ENCODE results near the gene TGIF2.

The TGIF2 gene

DNA sequence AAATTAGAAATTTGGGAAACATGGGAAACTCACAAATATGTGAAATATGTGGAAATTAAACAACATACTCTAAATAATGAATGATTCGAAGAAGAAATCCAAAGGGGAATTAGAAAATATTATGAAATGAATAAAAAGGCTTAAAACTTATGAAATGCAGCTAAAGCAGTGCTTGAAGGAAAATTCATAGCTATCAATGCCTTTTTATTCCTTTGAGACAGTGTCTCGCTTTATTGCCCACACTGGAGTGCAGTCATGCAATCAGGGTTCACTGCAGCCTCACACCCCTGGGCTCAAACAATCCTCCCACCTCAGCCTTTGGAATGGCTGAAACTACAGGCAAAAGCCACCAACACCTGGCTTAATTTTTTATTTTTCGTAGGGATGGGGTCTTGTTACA, 7.9 kb upstream of the TGIF2 start:
- Histone ChIP-seq H3K36me3 (ENCODE audit: control insufficient read depth, insufficient read depth, low read length) (no peaks in the 10 kb centered on the region), H3K27ac (ENCODE audit: low read length) (no peak overlapping the region), H3K4me3 (ENCODE audit: low read length) (no peak overlapping the region), H3K4me1 (ENCODE audit: control insufficient read depth, insufficient read depth, low read length) (peaks cover 2% of the 10 kb centered on the region; the same call in 1 of the 2 replicates), H3K27me3 (ENCODE audit: control insufficient read depth, insufficient read depth, low read length) (no peaks in the 10 kb centered on the region), H3K9me3 (ENCODE audit: control insufficient read depth, insufficient read depth, low read length) (no peaks in the 10 kb centered on the region; the same call in 1 of the 2 replicates)
- DNase-seq (ENCODE audit: low read depth, low spot score) = no peak
- WGBS (ENCODE audit: insufficient coverage, insufficient read length) = no CpG with 5 or more reads among the region's 3 CpGs

DNA sequence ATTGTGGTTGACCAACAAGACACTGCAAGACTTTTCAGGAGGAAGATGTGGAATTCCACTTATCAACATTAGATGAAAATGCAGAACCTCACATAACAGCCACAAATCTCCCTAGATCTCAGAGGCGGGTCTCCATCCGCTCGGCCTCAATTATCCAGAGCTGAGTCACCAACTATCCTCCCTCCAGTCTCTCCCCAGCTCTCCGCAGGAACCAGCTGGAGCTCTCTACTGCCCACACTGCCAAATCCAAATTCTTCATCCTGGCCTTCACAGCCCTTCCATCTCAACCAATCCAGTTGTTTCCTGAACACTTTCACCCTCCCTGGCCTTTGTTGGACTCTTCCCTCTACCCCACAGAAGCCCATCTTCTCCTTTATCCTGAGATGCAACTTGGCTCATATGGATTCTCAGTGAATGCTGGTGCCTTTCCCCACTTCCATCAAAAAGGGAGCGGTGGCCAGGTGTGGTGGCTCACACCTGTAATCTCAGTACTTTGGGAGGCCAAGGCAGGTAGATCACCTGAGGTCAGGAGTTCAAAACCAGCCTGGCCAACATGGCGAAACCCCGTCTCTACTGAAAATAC, 3.5 kb upstream of the TGIF2 start:
- H3K27ac ChIP-seq (ENCODE audit: low read length) = no peak overlapping the region
- WGBS (ENCODE audit: insufficient coverage, insufficient read length) = no CpG with 5 or more reads among the region's 7 CpGs
- H3K4me3 ChIP-seq (ENCODE audit: low read length) = no peak overlapping the region
- no peaks in the 10 kb centered on the region; the same call in 1 of the 2 replicates for H3K9me3 ChIP-seq (ENCODE audit: control insufficient read depth, insufficient read depth, low read length)
- no peaks in the 10 kb centered on the region for H3K4me1 ChIP-seq (ENCODE audit: control insufficient read depth, insufficient read depth, low read length)
- DNase-seq (ENCODE audit: low read depth, low spot score) = no peak
- H3K36me3 ChIP-seq (ENCODE audit: control insufficient read depth, insufficient read depth, low read length) = no peaks in the 10 kb centered on the region
- no peaks in the 10 kb centered on the region for H3K27me3 ChIP-seq (ENCODE audit: control insufficient read depth, insufficient read depth, low read length)

DNA sequence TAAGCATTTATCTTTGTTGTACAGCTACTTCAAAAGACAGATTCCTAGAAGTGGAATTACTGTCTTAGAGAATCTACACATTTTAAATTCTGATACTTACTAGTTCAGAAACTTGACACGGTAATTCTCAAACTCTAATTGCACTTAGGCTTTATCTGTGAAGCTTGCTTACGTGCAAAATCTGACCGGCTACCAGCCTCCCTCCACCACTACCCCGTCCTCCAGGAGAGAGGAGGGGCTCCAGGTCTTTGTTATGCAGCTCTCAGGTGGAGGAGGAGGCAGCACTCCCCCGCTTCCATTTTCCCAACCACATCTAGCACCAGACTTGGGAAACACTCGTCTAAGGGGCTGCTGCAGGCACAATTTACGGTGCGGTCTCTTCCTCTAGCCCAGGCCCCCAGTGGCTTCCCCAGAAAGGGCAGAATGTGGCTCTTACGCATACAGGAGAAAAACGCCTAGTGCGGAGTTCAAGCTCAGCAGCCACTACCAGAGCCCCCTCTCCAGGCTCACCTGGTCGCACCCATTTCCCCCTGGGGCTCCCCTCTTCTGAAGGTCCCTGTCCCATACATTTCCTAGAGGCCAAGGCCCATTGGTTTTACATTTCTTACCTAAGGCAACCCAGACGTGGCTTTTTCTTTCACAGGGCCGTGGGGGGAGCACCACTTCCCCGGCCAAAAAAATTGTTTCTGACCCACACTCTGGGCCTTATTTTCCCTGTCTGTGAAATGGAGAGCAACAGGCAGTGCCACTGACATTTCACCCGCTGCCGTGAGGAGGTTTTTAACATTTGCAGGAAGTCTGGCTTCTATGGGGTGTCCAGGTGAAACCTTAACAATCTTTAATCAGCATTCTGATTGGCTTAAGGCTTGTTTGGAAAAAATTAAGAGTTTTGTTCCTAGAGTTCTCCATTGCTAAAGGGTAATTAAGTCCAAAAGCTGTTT, 1.6 kb upstream of the TGIF2 start:
- H3K36me3 ChIP-seq (ENCODE audit: control insufficient read depth, insufficient read depth, low read length) = no peaks in the 10 kb centered on the region
- peak overlapping the region; percentile 6; the same call in 1 of the 2 replicates for H3K4me3 ChIP-seq (ENCODE audit: low read length)
- no peak for DNase-seq (ENCODE audit: low read depth, low spot score)
- H3K27ac ChIP-seq (ENCODE audit: low read length) = peak overlapping the region; percentile 34
- H3K4me1 ChIP-seq (ENCODE audit: control insufficient read depth, insufficient read depth, low read length) = peaks cover 2% of the 10 kb centered on the region
- no peaks in the 10 kb centered on the region for H3K9me3 ChIP-seq (ENCODE audit: control insufficient read depth, insufficient read depth, low read length)
- no peaks in the 10 kb centered on the region for H3K27me3 ChIP-seq (ENCODE audit: control insufficient read depth, insufficient read depth, low read length)
- no CpG with 5 or more reads among the region's 17 CpGs for WGBS (ENCODE audit: insufficient coverage, insufficient read length)

DNA sequence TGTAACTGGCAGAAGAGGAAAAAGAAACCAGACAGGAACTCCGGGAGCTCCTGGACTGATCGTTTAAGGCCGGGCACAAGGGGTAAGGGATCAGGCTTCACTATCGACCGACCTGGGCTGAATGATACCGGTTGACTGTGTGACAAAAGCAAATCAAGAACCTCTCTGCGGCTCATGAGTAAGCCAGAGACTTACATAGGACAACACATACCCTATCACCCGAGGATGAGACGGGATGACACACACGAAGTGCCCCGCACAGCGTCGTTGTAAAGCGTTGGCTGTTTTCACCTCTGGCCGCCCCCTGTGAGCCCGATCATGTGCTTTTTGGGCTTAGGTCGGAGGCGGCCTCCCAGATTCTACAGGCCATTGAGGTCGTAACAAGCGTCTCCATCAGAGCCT, 695 bp upstream of the TGIF2 start:
- no peak for DNase-seq (ENCODE audit: low read depth, low spot score)
- Histone ChIP-seq H3K27me3 (ENCODE audit: control insufficient read depth, insufficient read depth, low read length) (no peaks in the 10 kb centered on the region), H3K4me1 (ENCODE audit: control insufficient read depth, insufficient read depth, low read length) (peaks cover 2% of the 10 kb centered on the region), H3K9me3 (ENCODE audit: control insufficient read depth, insufficient read depth, low read length) (no peaks in the 10 kb centered on the region), H3K27ac (ENCODE audit: low read length) (no peak overlapping the region), H3K4me3 (ENCODE audit: low read length) (peak overlapping the region; percentile 31; the same call in 1 of the 2 replicates), H3K36me3 (ENCODE audit: control insufficient read depth, insufficient read depth, low read length) (no peaks in the 10 kb centered on the region)
- WGBS (ENCODE audit: insufficient coverage, insufficient read length) = no CpG with 5 or more reads among the region's 20 CpGs

DNA sequence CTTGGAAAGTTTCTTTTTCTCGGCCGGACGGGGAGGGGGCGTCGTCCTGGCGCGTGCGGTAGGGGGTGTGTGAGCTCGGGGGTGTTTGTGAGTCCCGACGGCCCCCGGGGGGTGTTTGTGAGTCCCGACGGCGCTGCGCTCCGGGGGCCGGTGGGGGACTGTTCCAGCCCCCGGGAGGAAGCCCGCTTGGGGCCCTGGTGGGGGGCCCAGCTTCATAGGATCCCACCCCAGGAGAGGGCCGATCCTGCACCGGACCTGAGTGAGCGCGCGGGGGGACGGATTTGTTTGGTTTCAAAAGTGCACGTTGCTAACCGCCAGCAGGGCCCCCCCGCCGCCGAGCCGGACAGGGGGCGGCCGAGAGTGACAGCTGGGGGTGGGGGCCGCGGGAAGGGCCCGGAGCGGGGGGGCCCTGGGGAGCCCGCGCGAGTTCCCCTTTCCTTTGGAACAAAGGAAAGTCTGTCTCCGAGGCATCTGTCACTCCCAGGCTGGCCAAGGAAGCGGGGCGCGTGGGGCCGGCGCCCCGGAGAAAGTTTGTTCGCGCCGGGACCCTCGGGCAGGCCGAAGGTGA, 485 bp downstream of the TGIF2 start:
- Histone ChIP-seq H3K36me3 (ENCODE audit: control insufficient read depth, insufficient read depth, low read length) (peaks cover 4% of the 10 kb centered on the region; the same call in 1 of the 2 replicates), H3K27ac (ENCODE audit: low read length) (no peak overlapping the region), H3K4me3 (ENCODE audit: low read length) (peak overlapping the region; percentile 90), H3K4me1 (ENCODE audit: control insufficient read depth, insufficient read depth, low read length) (peaks cover 2% of the 10 kb centered on the region), H3K9me3 (ENCODE audit: control insufficient read depth, insufficient read depth, low read length) (no peaks in the 10 kb centered on the region), H3K27me3 (ENCODE audit: control insufficient read depth, insufficient read depth, low read length) (no peaks in the 10 kb centered on the region)
- DNase-seq (ENCODE audit: low read depth, low spot score) = no peak
- WGBS (ENCODE audit: insufficient coverage, insufficient read length) = no CpG with 5 or more reads among the region's 53 CpGs

DNA sequence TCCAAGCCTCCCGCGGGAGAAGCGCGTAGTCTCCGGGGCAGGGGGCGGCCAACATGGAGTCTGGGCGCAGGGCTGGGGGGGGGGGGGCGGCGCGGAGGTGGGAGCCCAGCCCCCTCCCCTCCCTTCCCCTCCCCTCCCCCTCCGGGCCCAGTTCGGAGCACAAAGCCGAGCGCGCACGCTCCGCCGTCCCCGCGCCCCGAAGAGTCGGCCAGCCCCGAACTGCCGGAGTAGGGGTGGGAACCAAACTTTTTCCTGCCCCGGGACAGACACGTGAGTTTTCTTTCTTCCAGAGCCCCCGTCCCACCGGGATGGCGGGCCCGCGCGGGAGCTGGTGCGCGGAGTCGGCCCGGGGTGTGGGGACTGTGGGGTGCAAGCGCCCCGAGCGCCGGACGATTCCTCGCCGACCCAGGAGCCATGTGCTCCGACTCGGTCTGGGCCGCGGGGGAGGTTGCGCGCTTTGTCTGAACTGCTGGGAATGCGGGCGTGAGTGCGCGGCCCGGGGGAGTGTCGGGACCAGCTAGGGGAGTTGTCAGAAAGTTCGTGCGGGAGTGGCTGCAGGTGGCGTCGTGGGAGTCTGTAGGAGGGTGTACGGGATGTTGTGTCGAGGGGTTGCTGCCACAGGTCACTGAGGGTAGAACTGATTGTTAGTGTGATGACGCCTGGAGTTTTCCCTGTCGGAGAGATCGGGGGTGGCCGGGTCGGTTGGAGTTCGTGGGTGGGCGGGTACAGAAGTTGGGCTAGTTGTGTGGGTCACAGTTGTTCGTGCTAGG, 1.2 kb downstream of the TGIF2 start:
- Histone ChIP-seq H3K4me3 (ENCODE audit: low read length) (peak overlapping the region; percentile 90), H3K36me3 (ENCODE audit: control insufficient read depth, insufficient read depth, low read length) (peaks cover 5% of the 10 kb centered on the region; the same call in 1 of the 2 replicates), H3K9me3 (ENCODE audit: control insufficient read depth, insufficient read depth, low read length) (no peaks in the 10 kb centered on the region), H3K27me3 (ENCODE audit: control insufficient read depth, insufficient read depth, low read length) (no peaks in the 10 kb centered on the region), H3K4me1 (ENCODE audit: control insufficient read depth, insufficient read depth, low read length) (peaks cover 2% of the 10 kb centered on the region), H3K27ac (ENCODE audit: low read length) (no peak overlapping the region)
- WGBS (ENCODE audit: insufficient coverage, insufficient read length) = no CpG with 5 or more reads among the region's 69 CpGs
- DNase-seq (ENCODE audit: low read depth, low spot score) = no peak

DNA sequence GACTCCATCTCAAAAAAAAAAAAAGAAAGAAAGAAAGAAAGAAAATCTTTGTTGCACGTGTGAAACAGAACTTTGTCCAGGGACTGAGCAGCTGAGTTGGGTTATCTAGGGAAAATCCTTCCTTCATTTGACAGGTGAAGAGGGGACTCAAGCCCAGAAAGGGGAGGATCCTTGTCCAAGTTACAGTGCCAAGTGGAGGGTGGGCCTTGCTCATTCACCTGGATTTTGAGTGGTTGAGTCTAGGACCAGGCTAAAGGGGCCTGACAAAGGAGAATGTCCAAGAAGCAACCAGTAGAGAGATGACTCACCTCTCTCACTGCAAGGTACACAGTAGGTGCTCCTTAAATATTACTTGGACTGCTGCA, 2.7 kb downstream of the TGIF2 start:
- no peak for DNase-seq (ENCODE audit: low read depth, low spot score)
- Histone ChIP-seq H3K4me1 (ENCODE audit: control insufficient read depth, insufficient read depth, low read length) (peaks cover 2% of the 10 kb centered on the region), H3K36me3 (ENCODE audit: control insufficient read depth, insufficient read depth, low read length) (peaks cover 7% of the 10 kb centered on the region; the same call in 1 of the 2 replicates), H3K9me3 (ENCODE audit: control insufficient read depth, insufficient read depth, low read length) (no peaks in the 10 kb centered on the region), H3K27me3 (ENCODE audit: control insufficient read depth, insufficient read depth, low read length) (no peaks in the 10 kb centered on the region), H3K4me3 (ENCODE audit: low read length) (no peak overlapping the region), H3K27ac (ENCODE audit: low read length) (no peak overlapping the region)
- WGBS (ENCODE audit: insufficient coverage, insufficient read length) = no CpG with 5 or more reads among the region's 1 CpG

DNA sequence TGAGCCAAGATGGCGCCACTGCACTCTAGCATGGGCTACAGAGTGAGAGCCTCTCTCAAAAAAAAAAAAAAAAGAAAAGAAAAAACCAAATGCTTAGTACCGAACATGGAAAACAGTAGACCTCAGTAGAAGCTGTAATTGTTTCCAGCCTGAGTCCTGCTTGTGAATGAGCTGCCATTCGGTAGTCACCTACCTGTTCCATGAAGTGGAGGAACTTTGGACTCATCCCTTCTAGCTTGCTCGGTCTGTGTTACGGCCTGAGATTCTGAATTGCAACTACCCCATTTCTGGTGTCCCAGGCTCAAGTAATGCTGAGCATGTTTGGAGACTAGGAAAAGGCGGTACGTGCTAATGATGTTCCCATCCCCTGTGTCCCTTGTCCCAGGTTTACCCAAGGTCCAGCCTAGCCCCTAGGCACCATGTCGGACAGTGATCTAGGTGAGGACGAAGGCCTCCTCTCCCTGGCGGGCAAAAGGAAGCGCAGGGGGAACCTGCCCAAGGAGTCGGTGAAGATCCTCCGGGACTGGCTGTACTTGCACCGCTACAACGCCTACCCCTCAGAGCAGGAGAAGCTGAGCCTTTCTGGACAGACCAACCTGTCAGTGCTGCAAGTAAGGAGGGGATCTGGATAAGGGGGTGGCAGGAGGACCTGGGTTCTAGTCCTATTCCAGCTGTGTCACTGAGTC, 5.1 kb downstream of the TGIF2 start:
- H3K4me3 ChIP-seq (ENCODE audit: low read length) = no peak overlapping the region

DNA sequence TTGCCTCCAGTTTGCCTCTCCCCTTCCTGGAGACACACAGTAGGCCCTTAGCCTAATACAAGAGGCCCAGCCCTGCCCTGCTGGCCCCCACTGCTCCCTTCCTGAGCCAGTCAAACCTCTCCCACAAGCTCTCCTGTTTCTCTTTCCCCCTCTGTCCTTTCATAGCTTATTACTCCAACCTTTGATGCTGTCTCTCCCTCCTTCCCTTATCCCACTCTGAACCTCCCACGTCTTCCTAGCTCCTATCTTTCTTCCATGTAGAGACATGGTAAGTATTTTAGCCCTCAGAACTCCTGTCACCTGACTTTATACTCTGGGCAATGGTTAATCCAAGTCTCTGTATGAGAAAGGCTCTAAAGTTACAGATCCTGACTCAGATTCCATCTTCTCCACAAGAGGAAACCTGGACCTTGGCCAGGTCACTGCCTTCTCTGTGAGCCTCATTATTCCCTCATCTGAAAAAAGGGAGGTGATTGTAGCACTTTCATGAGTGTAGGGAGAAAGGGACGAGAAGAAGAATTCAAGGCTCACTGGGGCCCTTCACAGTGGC, 6.7 kb downstream of the TGIF2 start:
- Histone ChIP-seq H3K4me1 (ENCODE audit: control insufficient read depth, insufficient read depth, low read length) (peaks cover 4% of the 10 kb centered on the region), H3K9me3 (ENCODE audit: control insufficient read depth, insufficient read depth, low read length) (no peaks in the 10 kb centered on the region), H3K27ac (ENCODE audit: low read length) (no peak overlapping the region), H3K4me3 (ENCODE audit: low read length) (no peak overlapping the region), H3K27me3 (ENCODE audit: control insufficient read depth, insufficient read depth, low read length) (no peaks in the 10 kb centered on the region), H3K36me3 (ENCODE audit: control insufficient read depth, insufficient read depth, low read length) (peaks cover 7% of the 10 kb centered on the region; the same call in 1 of the 2 replicates)
- WGBS (ENCODE audit: insufficient coverage, insufficient read length) = no CpG with 5 or more reads among the region's 2 CpGs
- DNase-seq (ENCODE audit: low read depth, low spot score) = no peak

More for the DNA sequence above, 5.1 kb downstream of the TGIF2 start:
- H3K36me3 ChIP-seq (ENCODE audit: control insufficient read depth, insufficient read depth, low read length) = peaks cover 7% of the 10 kb centered on the region; the same call in 1 of the 2 replicates
- H3K27me3 ChIP-seq (ENCODE audit: control insufficient read depth, insufficient read depth, low read length) = no peaks in the 10 kb centered on the region
- H3K9me3 ChIP-seq (ENCODE audit: control insufficient read depth, insufficient read depth, low read length) = no peaks in the 10 kb centered on the region
- H3K4me1 ChIP-seq (ENCODE audit: control insufficient read depth, insufficient read depth, low read length) = peaks cover 2% of the 10 kb centered on the region
- DNase-seq (ENCODE audit: low read depth, low spot score) = no peak
- no CpG with 5 or more reads among the region's 15 CpGs for WGBS (ENCODE audit: insufficient coverage, insufficient read length)
- H3K27ac ChIP-seq (ENCODE audit: low read length) = no peak overlapping the region
